Adipose tissue (tissue), 3 donors: ENCODE measurements around the gene OTOS. TPM values are rescaled to one million over a fixed set of nuclear protein-coding genes. Genes with fewer than 3 reads are reported as not detected.

ENCODE experiments used
- H3K27ac ChIP-seq: one replicate; pipeline ENCODE4 v1.5.1; 2013; ENCODE audit warnings: low read depth, low read length
- WGBS, 3 donors: extraction: QIAGEN DNeasy Blood & Tissue Kit; methylation state at CpG; one replicate each; pipeline ENCODE4 v1.1.7; 2013; 5-methylcytosine and 5-hydroxymethylcytosine counted together
- polyA plus RNA-seq, 3 donors: library from polyadenylated mRNA; stranded (reverse); fragments of 200-250 nt; gene quantifications; one replicate each; pipeline ENCODE4 v1.2.3, GENCODE V29; 2013
- donor health status: healthy with polysubstance abuse.
- donor health status: Bipolar disorder and iron deficiency.
- donor health status: healthy.

The OTOS gene
- polyA plus RNA-seq, 3 donors: 0.58 TPM; not detected in 2

GRCh38 chr2:240142859-240143258 is 2.4 kb upstream of the OTOS start:
- WGBS, 3 donors: 79 to 87% (median 85%) methylated on average over 5 of the region's 5 CpGs
- no peak overlapping the region for H3K27ac ChIP-seq

- 81 to 85% (median 83%) methylated on average over 16 of the region's 16 CpGs for WGBS, 3 donors
- H3K27ac ChIP-seq: no peak overlapping the region
Measured at GRCh38 chr2:240142256-240142775, 1.9 kb upstream of the OTOS start.

GRCh38 chr2:240141736-240142135 is 1.3 kb upstream of the OTOS start:
- H3K27ac ChIP-seq: no peak overlapping the region
- 68 to 87% (median 81%) methylated on average over 14 of the region's 14 CpGs for WGBS, 3 donors

GRCh38 chr2:240140920-240141319 is 462 bp upstream of the OTOS start:
- 59 to 75% (median 72%) methylated on average over 11 of the region's 11 CpGs for WGBS, 3 donors
- H3K27ac ChIP-seq: no peak overlapping the region

GRCh38 chr2:240139666-240140393 is 628 bp downstream of the OTOS start:
- WGBS, 3 donors: 64 to 67% (median 67%) methylated on average over 14 of the region's 14 CpGs
- H3K27ac ChIP-seq: no peak overlapping the region

GRCh38 chr2:240139011-240139441 is 1.4 kb downstream of the OTOS start:
- WGBS, 3 donors: 87 to 89% (median 88%) methylated on average over 14 to 15 of the region's 15 CpGs

DNA sequence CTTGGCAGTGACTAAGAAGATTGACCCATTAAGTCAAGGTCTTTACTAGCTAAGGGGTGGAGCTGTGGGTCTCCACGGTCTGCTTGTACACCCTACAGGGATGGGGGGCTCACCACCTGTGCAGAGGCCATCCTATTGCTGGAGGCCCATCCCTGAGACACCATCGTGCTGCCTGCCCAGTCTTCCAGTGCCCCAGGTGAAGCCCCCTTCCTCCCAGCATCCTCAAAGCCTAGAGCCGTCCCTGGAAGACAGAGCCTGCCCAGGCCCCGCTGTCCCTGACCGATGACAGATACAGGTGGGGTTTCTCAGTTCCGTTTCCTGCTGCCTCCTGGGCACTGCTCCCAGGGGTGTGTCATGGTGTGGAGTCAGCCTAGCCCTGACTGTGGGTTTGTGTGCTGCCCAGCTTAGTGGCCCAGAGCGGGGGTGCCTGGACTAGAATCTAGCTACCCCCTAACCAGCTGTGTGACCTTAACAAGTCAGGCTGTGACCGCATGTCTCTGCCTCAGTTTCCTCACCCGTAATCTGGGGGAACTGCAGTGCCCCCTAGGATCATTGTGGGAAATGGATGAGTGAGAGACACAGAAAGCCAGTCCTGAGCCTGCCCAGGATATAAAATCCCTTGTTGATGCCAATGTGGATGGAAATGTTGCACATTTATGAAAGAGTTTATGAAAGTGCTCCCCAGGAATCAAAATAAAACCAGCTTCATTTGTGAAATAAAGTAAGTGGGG is 2.0 kb downstream of the OTOS start:
- WGBS, 3 donors: 69 to 81% (median 76%) methylated on average over 9 of the region's 9 CpGs
- no peak overlapping the region for H3K27ac ChIP-seq

More at GRCh38 chr2:240139011-240139441, 1.4 kb downstream of the OTOS start:
- no peak overlapping the region for H3K27ac ChIP-seq

DNA sequence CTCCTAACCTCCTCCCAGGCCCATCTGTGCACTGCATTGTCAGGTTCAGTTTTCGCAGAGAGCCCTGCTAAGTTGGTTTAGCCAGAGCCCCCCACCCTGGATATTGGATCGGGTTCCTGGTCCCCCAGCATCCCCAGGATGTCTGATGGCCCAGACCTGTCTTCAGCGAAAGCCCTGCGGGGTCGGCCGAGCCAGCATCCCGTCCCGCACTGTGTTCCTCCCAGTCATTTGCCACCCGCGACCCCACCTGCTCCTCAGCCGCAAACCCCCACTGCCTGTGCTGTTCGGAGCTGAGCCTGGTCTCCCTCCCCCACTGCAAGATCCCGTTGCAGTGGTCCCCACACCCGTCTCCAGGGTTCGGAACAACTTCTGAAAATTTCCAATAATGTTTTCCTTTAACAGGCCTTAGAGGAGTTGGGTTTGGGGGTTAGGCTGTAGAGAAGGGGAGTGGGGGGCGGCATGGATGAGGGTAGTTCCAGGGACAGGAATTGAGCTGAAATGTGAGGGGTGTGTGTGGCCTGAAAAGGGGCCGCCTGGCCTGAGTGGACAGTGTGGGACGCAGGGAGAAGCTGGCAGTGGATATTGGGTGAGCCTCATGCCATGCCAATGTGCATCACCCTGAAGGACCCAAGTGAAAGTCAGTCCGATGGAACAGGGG is 2.7 kb downstream of the OTOS start:
- WGBS, 3 donors: 88 to 92% (median 89%) methylated on average over 19 of the region's 19 CpGs
- no peak overlapping the region for H3K27ac ChIP-seq

DNA sequence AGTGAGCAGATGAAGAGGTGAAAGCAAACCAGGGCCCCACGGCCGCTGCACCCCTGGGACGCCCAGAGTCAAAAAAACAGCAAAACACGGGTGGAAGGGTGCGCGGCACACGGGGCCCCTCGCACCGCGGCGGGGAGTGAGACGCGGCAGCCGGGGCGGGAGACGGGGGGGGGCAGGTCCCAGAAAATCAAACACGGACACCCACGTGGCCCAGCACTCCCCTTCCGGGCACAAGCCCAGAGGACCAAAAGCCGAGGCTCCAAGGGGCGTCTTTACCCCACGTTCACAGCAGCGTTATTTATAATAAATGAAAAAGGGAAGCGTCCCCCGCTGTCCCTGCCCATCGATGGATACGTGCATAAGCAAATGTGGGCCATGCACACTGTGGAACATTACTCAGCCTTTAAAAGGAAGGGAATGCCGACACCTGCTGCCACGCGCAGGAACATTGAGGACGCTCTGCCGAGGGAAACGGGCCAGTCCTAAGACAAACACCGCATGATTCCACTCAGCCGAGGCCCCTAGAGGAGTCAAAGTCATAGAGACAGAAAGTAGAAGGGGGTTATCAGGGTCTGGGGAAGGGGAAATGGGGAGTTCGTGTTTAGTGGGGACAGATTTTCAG is 3.7 kb downstream of the OTOS start:
- 27 to 34% (median 32%) methylated on average over 34 to 36 of the region's 36 CpGs for WGBS, 3 donors
- H3K27ac ChIP-seq: no peak overlapping the region

- H3K27ac ChIP-seq: no peak within 1 kb of the TSS
- 0 to 1% (median 0%) methylated on average over 59 to 79 of the region's 79 CpGs for WGBS, 3 donors
Measured at GRCh38 chr2:240136013-240136670, 4.3 kb downstream of the OTOS start, which contains the start of gene COPS9. Gene COPS9 (minus strand): TSS chr2:240136305. CDS start chr2:240136284, 21 bp downstream.

- no peak overlapping the region for H3K27ac ChIP-seq
- 0 to 2% (median 1%) methylated on average over 17 of the region's 17 CpGs for WGBS, 3 donors
Measured at GRCh38 chr2:240135706-240136012, 4.8 kb downstream of the OTOS start.

- no peak overlapping the region for H3K27ac ChIP-seq
- WGBS, 3 donors: 73 to 84% (median 83%) methylated on average over 15 of the region's 15 CpGs
Measured at GRCh38 chr2:240134956-240135520, 5.4 kb downstream of the OTOS start.

- no peak overlapping the region for H3K27ac ChIP-seq
- 82 to 94% (median 90%) methylated on average over 6 of the region's 6 CpGs for WGBS, 3 donors
Measured at GRCh38 chr2:240134466-240134865, 6.0 kb downstream of the OTOS start.

DNA sequence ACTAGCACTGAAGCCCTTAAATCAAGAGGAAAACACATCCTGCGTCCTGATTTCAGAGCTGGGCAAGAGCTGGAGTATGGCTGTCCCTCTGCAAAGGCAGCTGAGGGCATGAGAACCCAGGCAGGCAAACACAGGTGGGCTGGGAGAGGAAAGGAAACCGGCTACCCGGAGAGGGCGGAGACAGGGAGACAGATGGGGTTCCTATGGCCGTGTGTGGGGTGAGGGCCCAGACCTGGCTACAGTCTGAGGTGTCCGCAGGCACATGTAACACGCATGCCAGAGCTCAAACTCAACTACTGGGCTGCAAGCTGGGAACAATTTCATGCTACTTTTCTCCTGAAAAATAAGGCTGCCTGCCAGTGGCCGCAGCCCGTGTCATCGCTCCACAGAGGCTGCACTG is 7.1 kb downstream of the OTOS start:
- no peak overlapping the region for H3K27ac ChIP-seq
- whole genome bisulfite sequencing, 3 donors: 72 to 90% (median 89%) methylated on average over 10 of the region's 10 CpGs

DNA sequence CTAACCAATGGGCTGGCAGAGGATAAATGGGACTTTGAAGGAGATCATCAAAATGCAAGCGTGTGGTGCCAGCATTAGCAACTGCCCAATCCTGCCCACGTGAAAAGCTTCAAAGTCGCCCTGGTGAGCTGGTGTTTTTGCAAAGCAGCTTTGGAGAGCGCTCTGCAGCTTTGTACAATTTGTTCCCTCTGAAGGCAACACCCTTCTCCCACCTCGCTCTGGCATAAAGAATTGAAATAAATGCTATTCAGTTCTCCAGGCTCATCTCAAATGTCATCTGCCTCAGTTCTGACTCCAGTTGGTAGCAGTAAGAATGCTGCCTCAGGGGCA is 7.8 kb downstream of the OTOS start:
- no peak overlapping the region for H3K27ac ChIP-seq
- 92 to 96% (median 96%) methylated on average over 5 of the region's 5 CpGs for WGBS, 3 donors

- 86 to 96% (median 92%) methylated on average over 22 of the region's 22 CpGs for WGBS, 3 donors
Measured at GRCh38 chr2:240131941-240132650, 8.4 kb downstream of the OTOS start.

DNA sequence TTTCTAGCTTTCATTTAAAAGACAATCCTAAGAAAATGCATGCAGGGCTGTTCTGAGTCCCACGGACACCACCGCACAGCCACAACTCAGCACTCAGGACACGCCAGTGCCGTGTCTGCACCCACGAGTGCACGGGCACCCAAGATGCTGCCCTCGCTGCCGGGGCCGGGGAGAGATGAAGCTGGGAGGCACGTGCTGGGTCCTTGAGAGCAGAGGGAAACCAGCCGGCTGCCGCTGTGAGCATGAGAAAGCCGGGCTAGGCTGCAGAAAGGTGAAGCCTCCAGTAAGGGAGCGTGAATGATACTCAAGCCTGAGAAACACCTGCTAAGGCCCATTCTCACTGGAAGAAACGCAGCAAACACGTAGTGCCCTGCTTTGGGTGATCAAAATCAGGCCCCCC is 9.2 kb downstream of the OTOS start:
- WGBS, 3 donors: 86 to 96% (median 93%) methylated on average over 16 of the region's 16 CpGs
- H3K27ac ChIP-seq: no peak overlapping the region

More at GRCh38 chr2:240131941-240132650, 8.4 kb downstream of the OTOS start:
- H3K27ac ChIP-seq: no peak overlapping the region
